Measurements from ENCODE around the gene GABARAPL1.
"Not testable (repeated sequence)": the region's sequence is repeated elsewhere in the genome, so short reads cannot be mapped to it uniquely, and the experiment has no call there.

The GABARAPL1 gene

GRCh38 chr12:10204495-10204894, 8.2 kb upstream of the GABARAPL1 start:
- DNase-seq = not testable (repeated sequence)

GRCh38 chr12:10205220-10205807, 7.4 kb upstream of the GABARAPL1 start:
- DNase-seq = no peak

GRCh38 chr12:10207136-10207535, 5.5 kb upstream of the GABARAPL1 start:
- no peak for DNase-seq

- no peak for DNase-seq
These were observed 2.5 kb upstream of the GABARAPL1 start for GRCh38 chr12:10210225-10210624.

GRCh38 chr12:10211101-10211939, 1.4 kb upstream of the GABARAPL1 start:
- DNase-seq = no peak

GRCh38 chr12:10211940-10212738, 538 bp upstream of the GABARAPL1 start:
- DNase-seq = peak; percentile 94

GRCh38 chr12:10213168-10214135, 775 bp downstream of the GABARAPL1 start:
- DNase-seq = peak; percentile 79

- DNase-seq = no peak
These were observed 1.6 kb downstream of the GABARAPL1 start for GRCh38 chr12:10214136-10214894.

- no peak for DNase-seq
These were observed 2.2 kb downstream of the GABARAPL1 start for GRCh38 chr12:10214895-10215267.

- DNase-seq = no peak
These were observed 2.8 kb downstream of the GABARAPL1 start for GRCh38 chr12:10215436-10215835.

- DNase-seq = not testable (repeated sequence)
These were observed 3.3 kb downstream of the GABARAPL1 start for GRCh38 chr12:10215946-10216345.

GRCh38 chr12:10218021-10218420, 5.3 kb downstream of the GABARAPL1 start:
- no peak for DNase-seq

- no peak for DNase-seq
These were observed 7.9 kb downstream of the GABARAPL1 start for GRCh38 chr12:10220398-10221077.

GRCh38 chr12:10221846-10222245, 9.2 kb downstream of the GABARAPL1 start:
- DNase-seq = no peak

GRCh38 chr12:10223208-10223607, 10.5 kb downstream of the GABARAPL1 start:
- DNase-seq = no peak

- DNase-seq = not testable (repeated sequence)
These were observed 12.7 kb downstream of the GABARAPL1 start for GRCh38 chr12:10225426-10225825.

- DNase-seq = no peak
These were observed 13.4 kb downstream of the GABARAPL1 start for GRCh38 chr12:10226086-10226485.

- DNase-seq = no peak
These were observed 14.1 kb downstream of the GABARAPL1 start for GRCh38 chr12:10226731-10227130.

- no peak for DNase-seq
These were observed 15.0 kb downstream of the GABARAPL1 start for GRCh38 chr12:10227648-10228047.

- DNase-seq = no peak
These were observed 21.9 kb downstream of the GABARAPL1 start for GRCh38 chr12:10234562-10234961.
